Mesenchymal stem cell (in vitro differentiated cells and primary cell): ENCODE measurements around the gene CDON.

ENCODE experiments used
- DNase-seq: peaks from one replicate; pipeline ENCODE4 v3.0.0-alpha.2; 2013
- H2AFZ ChIP-seq: one replicate; pipeline ENCODE4 v1.6.1; 2013; ENCODE audit warnings: low read depth, mild to moderate bottlenecking, control low read depth, inconsistent platforms, low read length, moderate library complexity
- H2AK5ac ChIP-seq: 2 replicates; pipeline ENCODE4 v1.6.1; 2013; ENCODE audit warnings: low read length, moderate library complexity, mild to moderate bottlenecking, inconsistent platforms; ENCODE audit not compliant: severe bottlenecking
- H2BK120ac ChIP-seq: one replicate; pipeline ENCODE4 v1.6.1; 2013; ENCODE audit warnings: low read depth, mild to moderate bottlenecking, inconsistent platforms, low read length, moderate library complexity
- H2BK12ac ChIP-seq, 2 experiments: one replicate each; pipeline ENCODE4 v1.6.1; 2013; ENCODE audit warnings: inconsistent platforms in 2 of 2, low read length in 2 of 2, mild to moderate bottlenecking in 2 of 2, moderate library complexity in 2 of 2, control low read depth in 1 of 2
- H2BK15ac ChIP-seq: one replicate; pipeline ENCODE4 v1.6.1; 2013; ENCODE audit warnings: mild to moderate bottlenecking, low read depth, inconsistent platforms; ENCODE audit not compliant: poor library complexity, severe bottlenecking
- H2BK5ac ChIP-seq: 2 replicates; pipeline ENCODE4 v1.6.1; 2013; ENCODE audit warnings: low read depth, mild to moderate bottlenecking, low read length, control low read depth, inconsistent platforms; ENCODE audit not compliant: poor library complexity, severe bottlenecking
- H3K14ac ChIP-seq, 2 experiments: one replicate each; pipeline ENCODE4 v1.6.1; 2013; ENCODE audit warnings: inconsistent platforms in 2 of 2, low read length in 2 of 2, control low read depth in 1 of 2, mild to moderate bottlenecking in 1 of 2, moderate library complexity in 1 of 2
- H3K18ac ChIP-seq, 2 experiments: one replicate each; pipeline ENCODE4 v1.6.1; 2013; ENCODE audit warnings: inconsistent platforms in 2 of 2, low read length in 2 of 2, control low read depth in 1 of 2, low read depth in 1 of 2, mild to moderate bottlenecking in 1 of 2
- H3K23ac ChIP-seq, 2 experiments: one replicate each; pipeline ENCODE4 v1.6.1; 2013; ENCODE audit warnings: inconsistent platforms in 2 of 2, low read length in 2 of 2, mild to moderate bottlenecking in 2 of 2, moderate library complexity in 2 of 2, control low read depth in 1 of 2
- H3K27ac ChIP-seq: 2 replicates; pipeline ENCODE4 v1.5.1; 2013; ENCODE audit warnings: mild to moderate bottlenecking, moderate library complexity, low read length, control low read depth, inconsistent platforms; ENCODE audit not compliant: poor library complexity, severe bottlenecking
- H3K27me3 ChIP-seq, 2 experiments: 2 replicates each; pipeline versions ENCODE4 v1.6.1 to v1.7.0; 2013; ENCODE audit warnings: low read length in 2 of 2, mild to moderate bottlenecking in 2 of 2, moderate library complexity in 2 of 2, control low read depth in 1 of 2, inconsistent platforms in 1 of 2; ENCODE audit not compliant: control insufficient read depth in 1 of 2, insufficient read depth in 1 of 2
- H3K36me3 ChIP-seq, 2 experiments: 2 replicates each; pipeline versions ENCODE4 v1.6.1 to v1.7.0; 2013; ENCODE audit warnings: low read length in 2 of 2, control low read depth in 1 of 2, inconsistent platforms in 1 of 2, low read depth in 1 of 2, mild to moderate bottlenecking in 1 of 2; ENCODE audit not compliant: insufficient read depth in 2 of 2, control insufficient read depth in 1 of 2
- H3K4ac ChIP-seq, 2 experiments: one replicate each; pipeline ENCODE4 v1.6.1; 2013; ENCODE audit warnings: inconsistent platforms in 2 of 2, low read length in 2 of 2, mild to moderate bottlenecking in 2 of 2, moderate library complexity in 2 of 2, control low read depth in 1 of 2, low read depth in 1 of 2
- H3K4me1 ChIP-seq: 2 replicates; pipeline ENCODE4 v1.6.1; 2013; ENCODE audit warnings: low read depth, low read length, control low read depth; ENCODE audit not compliant: control insufficient read depth, insufficient read depth
- H3K4me2 ChIP-seq: 2 replicates; pipeline ENCODE4 v1.6.1; 2013; ENCODE audit warnings: low read length, mild to moderate bottlenecking, inconsistent platforms; ENCODE audit not compliant: poor library complexity, severe bottlenecking
- H3K4me3 ChIP-seq, 2 experiments: 2 replicates each; pipeline versions ENCODE4 v1.5.1 to v1.7.0; 2013; ENCODE audit warnings: low read length in 2 of 2, mild to moderate bottlenecking in 2 of 2, control low read depth in 1 of 2, low read depth in 1 of 2; ENCODE audit not compliant: insufficient read depth in 1 of 2
- H3K79me1 ChIP-seq: replicated peaks from 2 replicates; pipeline ENCODE4 v1.6.1; 2013; ENCODE audit warnings: mild to moderate bottlenecking, control low read depth, low read length, inconsistent platforms; ENCODE audit not compliant: poor library complexity, severe bottlenecking
- H3K9ac ChIP-seq: 2 replicates; pipeline ENCODE4 v1.7.0; 2013; ENCODE audit warnings: mild to moderate bottlenecking, low read length, moderate library complexity
- H3K9me3 ChIP-seq: 2 replicates; pipeline ENCODE4 v1.7.0; 2013; ENCODE audit warnings: mild to moderate bottlenecking, low read length; ENCODE audit not compliant: control insufficient read depth
- H4K8ac ChIP-seq: one replicate; pipeline ENCODE4 v1.6.1; 2013; ENCODE audit warnings: inconsistent platforms, mild to moderate bottlenecking, low read length, moderate library complexity
- H4K91ac ChIP-seq: one replicate; pipeline ENCODE4 v1.6.1; 2013; ENCODE audit warnings: mild to moderate bottlenecking, low read length, inconsistent platforms
- WGBS: methylation state at CpG from one replicate; pipeline ENCODE4 v1.1.7; 2013; ENCODE audit warnings: mixed read lengths; 5-methylcytosine and 5-hydroxymethylcytosine counted together

CDON gene

GRCh38 chr11:125968354-125968753, 94.3 kb downstream of the CDON start:
- Histone ChIP-seq H3K23ac (no peak overlapping the region), H2AK5ac (no peak overlapping the region), H3K4me2 (no peak overlapping the region), H3K4ac (no peak overlapping the region), H3K18ac (no peak overlapping the region), H2BK12ac (no peak overlapping the region), H3K9me3 (no peaks in the 10 kb centered on the region), H4K91ac (no peak overlapping the region), H4K8ac (no peak overlapping the region), H3K4me3 (no peak overlapping the region), H3K4me1 (no peaks in the 10 kb centered on the region), H2BK15ac (no peak overlapping the region), H2AFZ (no peak overlapping the region), H2BK5ac (no peak overlapping the region), H3K79me1 (no peaks in the 10 kb centered on the region), H3K36me3 (peaks cover 0 to 91% of the 10 kb centered on the region in 2 experiments), H2BK120ac (no peak overlapping the region), H3K14ac (no peak overlapping the region), H3K9ac (no peak overlapping the region), H3K27ac (no peak overlapping the region), H3K27me3 (no peaks in the 10 kb centered on the region)
- WGBS: no CpG with 5 or more reads among the region's 7 CpGs
- peak; percentile 51 for DNase-seq

- WGBS: 100% methylated on average over 3 of the region's 4 CpGs
- no peak for DNase-seq
- no peak overlapping the region for H3K27ac ChIP-seq
- H3K79me1 ChIP-seq: no peaks in the 10 kb centered on the region
- no peak overlapping the region for H3K4ac ChIP-seq
- no peak overlapping the region for H3K4me2 ChIP-seq
- H2AK5ac ChIP-seq: no peak overlapping the region
- H2BK5ac ChIP-seq: no peak overlapping the region
- no peak overlapping the region for H2BK12ac ChIP-seq
- H2BK120ac ChIP-seq: no peak overlapping the region
- peaks cover 0 to 93% of the 10 kb centered on the region in 2 experiments for H3K36me3 ChIP-seq
- H2BK15ac ChIP-seq: no peak overlapping the region
- H4K91ac ChIP-seq: no peak overlapping the region
- no peak overlapping the region for H3K14ac ChIP-seq
- no peak overlapping the region for H4K8ac ChIP-seq
- H3K9me3 ChIP-seq: no peaks in the 10 kb centered on the region
- H3K27me3 ChIP-seq: no peaks in the 10 kb centered on the region
- H3K4me3 ChIP-seq: no peak overlapping the region
- H3K4me1 ChIP-seq: no peaks in the 10 kb centered on the region
- H3K9ac ChIP-seq: no peak overlapping the region
- H3K18ac ChIP-seq: no peak overlapping the region
- H3K23ac ChIP-seq: no peak overlapping the region
- H2AFZ ChIP-seq: no peak overlapping the region
Measured at GRCh38 chr11:125967515-125967914, 95.2 kb downstream of the CDON start.

GRCh38 chr11:125960771-125961170, 101.9 kb downstream of the CDON start:
- no peaks in the 10 kb centered on the region for H3K4me1 ChIP-seq
- H3K4ac ChIP-seq: no peak overlapping the region
- H3K27me3 ChIP-seq: no peaks in the 10 kb centered on the region
- no peak overlapping the region for H4K91ac ChIP-seq
- H3K4me2 ChIP-seq: no peak overlapping the region
- no peak overlapping the region for H3K27ac ChIP-seq
- H2BK15ac ChIP-seq: no peak overlapping the region
- no peaks in the 10 kb centered on the region for H3K9me3 ChIP-seq
- peaks cover 3 to 98% of the 10 kb centered on the region in 2 experiments for H3K36me3 ChIP-seq
- H2BK5ac ChIP-seq: no peak overlapping the region
- no peak for DNase-seq
- H2BK120ac ChIP-seq: no peak overlapping the region
- 92% methylated on average over 5 of the region's 6 CpGs for WGBS
- H3K18ac ChIP-seq: no peak overlapping the region
- no peaks in the 10 kb centered on the region for H3K79me1 ChIP-seq
- H3K9ac ChIP-seq: no peak overlapping the region
- H3K23ac ChIP-seq: no peak overlapping the region
- H2AFZ ChIP-seq: no peak overlapping the region
- no peak overlapping the region for H3K4me3 ChIP-seq
- H2AK5ac ChIP-seq: no peak overlapping the region
- no peak overlapping the region for H4K8ac ChIP-seq
- no peak overlapping the region for H3K14ac ChIP-seq
- H2BK12ac ChIP-seq: no peak overlapping the region

GRCh38 chr11:125959931-125960330, 102.7 kb downstream of the CDON start:
- H4K8ac ChIP-seq: no peak overlapping the region
- no peak overlapping the region for H2AK5ac ChIP-seq
- H2BK15ac ChIP-seq: no peak overlapping the region
- H2BK12ac ChIP-seq: no peak overlapping the region
- no peak overlapping the region for H3K9ac ChIP-seq
- no peak overlapping the region for H3K4me2 ChIP-seq
- no peak overlapping the region for H2BK5ac ChIP-seq
- no peak overlapping the region for H3K27ac ChIP-seq
- no peak overlapping the region for H2AFZ ChIP-seq
- H3K4me1 ChIP-seq: no peaks in the 10 kb centered on the region
- WGBS: 84% methylated on average over 10 of the region's 10 CpGs
- H4K91ac ChIP-seq: no peak overlapping the region
- H3K23ac ChIP-seq: no peak overlapping the region
- no peak overlapping the region for H3K4ac ChIP-seq
- no peaks in the 10 kb centered on the region for H3K79me1 ChIP-seq
- H3K27me3 ChIP-seq: no peaks in the 10 kb centered on the region
- H3K9me3 ChIP-seq: no peaks in the 10 kb centered on the region
- no peak overlapping the region for H3K14ac ChIP-seq
- peaks cover 3 to 99% of the 10 kb centered on the region in 2 experiments for H3K36me3 ChIP-seq
- DNase-seq: no peak
- no peak overlapping the region for H2BK120ac ChIP-seq
- H3K4me3 ChIP-seq: no peak overlapping the region
- H3K18ac ChIP-seq: no peak overlapping the region
